GM18873 (cell line): ENCODE data around the gene PARN.

Experiments
- ATAC-seq: cut with Tn5 transposase; IDR thresholded peaks from one replicate; pipeline ENCODE4 v1.9.1; 2021; ENCODE audit warnings: mild to moderate bottlenecking, moderate library complexity, moderate number of reproducible peaks; ENCODE audit not compliant: unreplicated experiment, low FRiP score

PARN gene

GRCh38 chr16:14502256-14502875 lies 127.7 kb downstream of the PARN start:
- ATAC-seq: no peak

- ATAC-seq: no peak
Measured at GRCh38 chr16:14501331-14502255, 128.5 kb downstream of the PARN start.

- no peak for ATAC-seq
Measured at GRCh38 chr16:14500791-14501190, 129.3 kb downstream of the PARN start.

- ATAC-seq: no peak
Measured at GRCh38 chr16:14499110-14499509, 130.9 kb downstream of the PARN start.

- ATAC-seq: no peak
Measured at GRCh38 chr16:14497245-14498082, 132.6 kb downstream of the PARN start.

- no peak for ATAC-seq
Measured at GRCh38 chr16:14496786-14497185, 133.3 kb downstream of the PARN start.

GRCh38 chr16:14496047-14496770 lies 133.9 kb downstream of the PARN start:
- ATAC-seq: no peak

GRCh38 chr16:14495213-14496046 lies 134.6 kb downstream of the PARN start:
- no peak for ATAC-seq

- ATAC-seq: no peak
Measured at GRCh38 chr16:14494396-14494966, 135.6 kb downstream of the PARN start.

GRCh38 chr16:14493791-14494190 lies 136.3 kb downstream of the PARN start:
- no peak for ATAC-seq

- ATAC-seq: no peak
Measured at GRCh38 chr16:14492614-14493013, 137.4 kb downstream of the PARN start.

- no peak for ATAC-seq
Measured at GRCh38 chr16:14491861-14492529, 138.1 kb downstream of the PARN start.

GRCh38 chr16:14490235-14490634 lies 139.8 kb downstream of the PARN start:
- ATAC-seq: no peak

GRCh38 chr16:14489460-14489859 lies 140.6 kb downstream of the PARN start:
- ATAC-seq: no peak

- no peak for ATAC-seq
Measured at GRCh38 chr16:14487579-14487978, 142.5 kb downstream of the PARN start.

GRCh38 chr16:14486520-14487303 lies 143.3 kb downstream of the PARN start:
- ATAC-seq: no peak

- no peak for ATAC-seq
Measured at GRCh38 chr16:14485811-14486519, 144.1 kb downstream of the PARN start.
